HG02852 (cell line): ENCODE results near the gene JMY.

Experiments used
- ATAC-seq: cut with Tn5 transposase; IDR thresholded peaks from one replicate; pipeline ENCODE4 v1.9.1; 2021; ENCODE audit warnings: mild to moderate bottlenecking, moderate library complexity; ENCODE audit not compliant: unreplicated experiment

JMY gene, protein sequence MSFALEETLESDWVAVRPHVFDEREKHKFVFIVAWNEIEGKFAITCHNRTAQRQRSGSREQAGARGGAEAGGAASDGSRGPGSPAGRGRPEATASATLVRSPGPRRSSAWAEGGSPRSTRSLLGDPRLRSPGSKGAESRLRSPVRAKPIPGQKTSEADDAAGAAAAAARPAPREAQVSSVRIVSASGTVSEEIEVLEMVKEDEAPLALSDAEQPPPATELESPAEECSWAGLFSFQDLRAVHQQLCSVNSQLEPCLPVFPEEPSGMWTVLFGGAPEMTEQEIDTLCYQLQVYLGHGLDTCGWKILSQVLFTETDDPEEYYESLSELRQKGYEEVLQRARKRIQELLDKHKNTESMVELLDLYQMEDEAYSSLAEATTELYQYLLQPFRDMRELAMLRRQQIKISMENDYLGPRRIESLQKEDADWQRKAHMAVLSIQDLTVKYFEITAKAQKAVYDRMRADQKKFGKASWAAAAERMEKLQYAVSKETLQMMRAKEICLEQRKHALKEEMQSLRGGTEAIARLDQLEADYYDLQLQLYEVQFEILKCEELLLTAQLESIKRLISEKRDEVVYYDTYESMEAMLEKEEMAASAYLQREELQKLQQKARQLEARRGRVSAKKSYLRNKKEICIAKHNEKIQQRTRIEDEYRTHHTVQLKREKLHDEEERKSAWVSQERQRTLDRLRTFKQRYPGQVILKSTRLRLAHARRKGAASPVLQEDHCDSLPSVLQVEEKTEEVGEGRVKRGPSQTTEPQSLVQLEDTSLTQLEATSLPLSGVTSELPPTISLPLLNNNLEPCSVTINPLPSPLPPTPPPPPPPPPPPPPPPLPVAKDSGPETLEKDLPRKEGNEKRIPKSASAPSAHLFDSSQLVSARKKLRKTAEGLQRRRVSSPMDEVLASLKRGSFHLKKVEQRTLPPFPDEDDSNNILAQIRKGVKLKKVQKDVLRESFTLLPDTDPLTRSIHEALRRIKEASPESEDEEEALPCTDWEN

DNA sequence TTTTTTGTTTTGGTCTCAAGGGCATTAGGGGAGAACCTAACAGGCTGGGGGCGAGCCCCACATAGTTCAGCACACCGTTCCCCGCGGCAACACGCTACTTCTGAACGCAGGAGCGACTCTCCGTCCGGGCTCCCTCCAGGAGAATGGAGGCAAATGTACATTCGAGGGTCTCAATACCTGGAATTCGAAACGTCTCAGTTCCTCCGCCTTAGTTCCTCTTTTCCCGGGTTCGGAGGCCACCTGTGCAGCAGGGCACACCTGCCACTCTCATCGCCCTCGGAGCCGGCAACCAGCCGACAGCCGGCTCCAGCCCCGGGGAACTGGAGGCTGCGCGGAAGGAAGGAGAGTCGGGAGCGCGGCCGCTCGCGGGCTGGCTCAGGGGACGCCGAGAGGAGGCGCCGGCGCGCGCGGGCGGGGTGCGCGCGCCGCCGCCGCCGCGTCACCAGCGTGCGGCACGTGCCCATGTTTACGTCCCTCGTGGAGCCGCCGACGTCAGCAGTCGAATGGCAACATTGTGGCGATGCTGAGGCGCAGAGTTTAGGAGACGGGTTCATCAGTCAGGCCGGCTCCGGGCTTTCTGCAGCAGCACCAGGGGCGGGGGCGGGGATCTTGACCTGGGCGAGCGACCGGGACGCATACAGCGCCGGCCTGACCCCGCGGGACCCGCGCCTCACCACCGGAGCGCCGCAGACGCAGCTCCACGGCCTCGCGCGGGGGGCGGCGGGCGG lies at the start of gene JMY:
Gene JMY (plus strand): TSS at position 498 of the 728 bp plus-strand sequence. CDS start 520 bp downstream, outside the sequence.
- peak; percentile 65 for ATAC-seq

DNA sequence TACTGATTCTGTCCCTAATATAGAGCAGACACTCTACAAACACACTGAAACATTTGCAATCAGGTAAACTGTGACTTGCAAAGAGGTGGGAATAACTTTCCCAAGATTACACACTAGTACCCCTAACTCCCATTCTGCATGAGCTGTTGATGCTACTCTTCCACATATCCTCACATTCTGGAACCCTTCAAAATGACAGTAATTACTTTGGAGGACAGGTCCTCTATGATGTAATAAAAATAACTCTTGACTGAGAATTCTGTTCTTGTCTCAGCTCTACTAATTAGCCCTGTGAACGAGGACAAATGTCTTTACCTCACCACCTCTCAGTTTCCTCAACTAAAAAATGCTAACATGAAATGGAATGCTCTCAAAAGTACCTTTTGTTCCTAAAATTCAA lies 49.5 kb upstream of the JMY start:
- no peak for ATAC-seq

DNA sequence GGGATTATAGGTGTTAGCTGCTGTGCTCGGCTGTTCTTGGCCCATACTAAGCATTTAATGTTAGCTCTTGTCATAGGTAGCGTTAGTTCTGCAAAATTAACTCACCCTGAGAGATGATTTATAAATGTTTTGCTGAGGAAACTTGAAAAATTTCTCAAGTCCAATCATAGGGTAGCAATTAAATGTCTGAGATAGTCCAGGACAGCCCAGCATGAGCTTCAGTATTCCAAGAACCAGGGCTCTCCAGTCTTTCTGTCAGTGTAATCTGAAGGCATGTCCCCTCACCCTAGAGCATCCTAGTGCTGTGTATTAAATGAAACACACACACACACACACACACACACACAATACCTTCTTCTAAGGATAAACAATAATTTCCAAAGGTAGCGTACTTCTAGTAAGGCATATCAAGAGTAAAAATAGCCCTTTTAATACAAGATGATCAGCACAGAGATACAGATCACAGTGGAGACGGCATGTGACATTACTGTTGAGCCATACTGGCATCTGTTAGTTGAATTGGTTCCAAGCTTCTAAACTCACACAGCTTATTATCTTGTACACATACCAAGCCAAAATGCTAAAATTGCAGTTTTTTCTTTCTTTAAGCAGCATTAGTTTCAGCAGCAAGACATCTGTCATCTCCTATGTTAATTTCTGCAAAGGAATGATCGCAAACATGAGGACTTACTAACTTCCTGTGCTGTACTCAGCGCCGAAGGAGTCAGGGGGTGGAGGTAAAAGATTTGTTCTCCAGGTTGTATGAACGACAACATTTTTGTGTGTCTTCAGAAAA lies 46.3 kb upstream of the JMY start:
- ATAC-seq: no peak

DNA sequence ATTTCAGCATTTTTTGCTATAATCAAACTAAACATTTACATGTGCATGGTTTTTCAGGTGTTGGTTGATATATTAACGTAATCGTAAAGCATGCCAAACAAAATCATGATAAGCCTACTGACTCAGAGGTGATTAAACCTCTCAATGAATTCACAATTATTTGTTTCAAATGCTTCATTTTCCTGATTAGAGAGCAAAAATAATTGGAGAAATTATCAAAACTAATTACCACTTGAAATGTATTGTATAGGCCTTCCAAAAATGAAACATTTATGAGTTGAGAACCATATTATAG lies 45.7 kb upstream of the JMY start:
- ATAC-seq: no peak

DNA sequence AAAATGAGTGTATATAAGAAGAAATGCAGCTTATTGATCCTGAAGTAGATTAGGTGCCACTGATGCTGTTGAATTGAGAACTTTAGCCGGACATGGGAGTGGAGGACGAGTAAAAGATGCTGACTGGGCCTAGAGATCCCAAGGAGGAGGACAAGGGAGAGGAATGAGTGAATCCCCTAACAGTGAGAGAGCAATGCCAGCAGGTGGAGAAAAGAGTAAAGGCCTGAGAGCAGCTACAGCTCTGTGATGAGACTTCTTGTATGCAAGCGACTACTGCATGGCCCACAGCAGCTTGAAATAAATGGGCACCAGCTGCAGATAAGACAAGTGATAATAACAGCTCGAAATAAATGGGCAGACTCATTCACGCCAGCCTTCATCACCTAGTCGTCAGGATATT lies 44.5 kb upstream of the JMY start:
- no peak for ATAC-seq

DNA sequence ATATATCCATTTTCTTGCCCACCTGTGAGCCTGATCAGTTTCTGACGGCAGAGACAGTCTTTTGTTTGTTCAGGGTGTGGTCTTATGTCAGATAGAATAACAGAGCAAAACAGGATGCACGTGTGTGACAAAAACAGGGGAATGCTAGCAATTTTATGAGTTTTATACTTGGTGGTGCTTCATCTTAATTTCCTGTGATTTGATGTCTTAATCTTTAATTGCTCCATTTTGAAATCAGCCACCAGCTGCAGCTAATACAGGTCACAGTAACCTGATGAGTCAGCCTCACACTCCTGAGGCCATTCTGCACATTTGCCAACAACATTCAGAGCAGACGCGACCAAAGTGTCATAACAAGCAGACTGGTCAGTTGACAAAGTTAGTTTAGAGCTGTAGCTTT lies 42.3 kb upstream of the JMY start:
- no peak for ATAC-seq

DNA sequence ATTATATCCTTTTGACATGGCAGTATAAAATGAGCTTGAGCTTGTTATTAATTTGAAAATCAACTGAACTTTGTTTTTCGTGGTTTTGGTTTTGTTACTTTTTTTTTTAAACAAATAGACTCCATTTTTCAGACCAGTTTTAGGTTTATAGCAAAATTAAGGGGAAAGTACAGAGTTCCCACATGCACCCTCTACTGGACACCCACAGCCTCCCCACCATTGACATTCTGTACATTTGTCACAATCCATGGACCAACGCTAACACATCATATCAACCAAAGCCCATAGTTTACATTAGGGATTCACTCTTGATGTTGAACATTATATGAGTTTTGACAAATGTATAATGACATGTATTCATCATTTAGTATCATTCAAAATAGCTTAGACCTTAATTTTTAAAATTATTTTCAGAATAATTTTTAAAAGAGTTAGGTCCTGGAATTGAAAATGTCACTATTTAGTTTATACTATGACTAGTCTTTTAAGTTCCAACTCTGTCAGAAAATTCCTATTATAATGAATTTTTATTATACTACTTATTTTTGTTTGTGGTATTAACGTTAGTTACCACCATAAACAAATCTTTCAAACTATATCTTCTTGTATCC lies 35.3 kb upstream of the JMY start:
- ATAC-seq: no peak

DNA sequence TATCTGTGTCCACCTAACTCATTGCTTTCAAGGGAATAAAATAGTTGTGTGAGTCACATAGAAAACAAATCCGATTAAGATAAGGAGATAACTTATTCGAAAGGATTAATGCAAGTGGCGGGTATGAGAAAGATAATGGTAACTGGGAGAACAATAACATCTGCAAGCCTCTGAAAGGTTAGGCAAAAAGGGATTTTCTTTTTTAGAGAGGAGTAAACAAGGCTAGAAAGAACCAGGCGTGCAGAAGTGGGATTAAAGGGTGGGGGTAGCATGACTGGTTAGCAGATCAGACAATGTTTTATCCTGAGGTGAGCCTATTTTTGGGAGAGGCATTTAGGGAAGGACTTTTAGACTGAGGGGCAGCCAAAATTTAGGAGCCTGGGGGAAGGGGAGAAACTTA lies 34.7 kb upstream of the JMY start:
- ATAC-seq: no peak

DNA sequence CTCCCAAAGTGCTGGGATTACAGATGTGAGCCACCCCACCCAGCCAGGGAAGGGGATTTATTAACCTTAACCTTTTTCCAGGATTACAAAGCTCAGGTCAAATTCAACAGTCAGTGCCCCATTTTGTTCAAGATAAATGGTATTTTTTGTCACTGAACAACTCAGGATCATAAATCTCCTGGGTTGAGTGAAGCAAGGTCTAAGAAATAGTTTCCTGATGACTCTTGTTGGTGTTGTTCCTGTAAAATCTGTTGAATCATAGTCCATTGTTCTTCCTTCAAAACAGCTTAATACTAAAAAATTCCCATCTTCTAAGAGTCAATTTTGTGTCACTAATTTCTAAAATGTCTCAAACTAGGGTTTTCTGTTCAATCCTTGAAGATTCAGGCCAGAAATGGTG lies 33.9 kb upstream of the JMY start:
- ATAC-seq: no peak

DNA sequence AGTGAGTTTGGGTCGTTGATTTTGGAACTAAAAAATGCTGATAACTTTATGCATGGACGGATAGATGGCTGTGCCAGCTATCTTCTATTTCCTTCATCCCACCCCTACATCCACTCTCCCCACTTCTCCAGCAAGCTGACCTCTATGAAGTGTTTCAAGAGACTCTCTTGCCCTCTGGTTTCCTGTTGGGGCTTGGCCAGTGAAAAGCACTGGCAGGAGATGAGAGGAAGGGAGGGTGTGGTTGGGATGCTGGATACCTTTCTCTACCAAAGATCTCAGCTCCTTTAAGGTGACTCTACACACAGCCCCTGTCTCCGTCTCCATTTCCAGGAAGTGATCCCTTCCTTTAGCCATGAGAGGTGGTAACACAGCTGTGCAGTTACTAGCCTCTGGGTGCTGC lies 30.0 kb upstream of the JMY start:
- ATAC-seq: no peak

DNA sequence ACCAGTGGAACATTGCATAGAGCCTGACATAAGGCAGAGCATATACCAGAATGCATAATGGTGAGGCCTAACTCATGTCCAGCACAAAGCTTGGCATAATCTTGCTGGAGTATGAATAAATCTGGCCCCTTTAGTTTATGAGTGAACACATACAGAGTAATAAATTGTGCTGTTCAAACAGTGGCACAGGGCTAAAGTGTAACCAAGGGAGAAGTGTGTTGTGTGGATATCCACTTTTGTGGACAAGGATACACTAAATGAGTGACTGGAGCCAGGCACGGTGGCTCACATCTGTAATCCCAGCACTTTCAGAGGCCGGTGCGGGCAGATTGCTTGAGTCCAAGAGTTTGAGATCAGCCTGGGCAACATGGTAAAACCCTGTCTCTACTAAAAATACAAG lies 29.4 kb upstream of the JMY start:
- ATAC-seq: no peak

DNA sequence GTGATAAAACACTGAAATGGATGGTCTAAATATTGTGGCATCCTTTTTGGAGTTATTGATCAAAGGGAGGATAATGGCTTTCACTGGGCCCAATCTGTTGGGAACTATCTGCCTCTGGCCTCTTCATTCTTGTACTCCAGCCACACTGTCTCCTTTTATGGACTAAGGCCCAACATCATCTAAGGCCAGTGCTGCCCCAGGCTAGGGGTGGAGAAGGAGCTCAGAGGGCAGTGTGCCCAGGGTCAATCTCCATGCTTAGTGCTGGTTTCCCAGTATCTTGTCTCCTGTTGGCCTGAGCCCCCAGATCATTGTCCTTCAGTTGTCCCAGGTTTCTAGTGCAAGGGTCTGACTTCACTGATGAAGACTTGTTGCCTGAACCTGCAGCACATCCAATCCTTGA lies 26.4 kb upstream of the JMY start:
- ATAC-seq: no peak

DNA sequence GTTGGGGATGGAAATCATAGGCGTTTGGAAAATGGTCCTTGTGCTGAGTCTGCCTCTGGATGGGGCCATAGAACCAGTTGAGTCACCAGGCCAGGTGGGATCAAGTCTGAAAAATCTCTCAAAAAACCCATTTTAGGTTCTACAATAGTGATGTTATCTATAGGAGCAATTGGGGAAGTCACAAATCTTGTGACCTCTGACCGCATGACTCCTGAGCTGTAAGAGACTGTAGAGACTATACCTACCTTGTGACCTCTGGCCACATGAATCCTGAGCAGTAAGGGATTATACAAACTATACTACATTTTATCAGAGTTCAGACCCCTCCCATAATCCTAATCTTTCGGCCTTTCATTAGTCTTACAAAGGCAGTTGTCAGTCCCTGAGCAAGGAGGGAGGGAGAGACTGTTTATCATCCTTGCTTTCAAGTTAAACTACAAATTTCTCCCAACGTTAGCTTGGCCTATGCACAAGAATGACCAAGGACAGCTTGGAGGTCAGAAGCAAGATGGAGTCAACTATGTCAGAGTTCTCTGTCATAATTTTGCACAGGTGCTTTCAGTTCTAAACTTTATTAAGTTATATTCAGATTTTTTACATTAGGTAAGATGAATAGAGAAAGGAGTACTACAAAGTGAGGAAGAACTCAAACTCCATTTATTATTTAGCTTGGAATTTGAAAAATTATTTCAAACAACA lies 11.5 kb upstream of the JMY start:
- ATAC-seq: no peak

DNA sequence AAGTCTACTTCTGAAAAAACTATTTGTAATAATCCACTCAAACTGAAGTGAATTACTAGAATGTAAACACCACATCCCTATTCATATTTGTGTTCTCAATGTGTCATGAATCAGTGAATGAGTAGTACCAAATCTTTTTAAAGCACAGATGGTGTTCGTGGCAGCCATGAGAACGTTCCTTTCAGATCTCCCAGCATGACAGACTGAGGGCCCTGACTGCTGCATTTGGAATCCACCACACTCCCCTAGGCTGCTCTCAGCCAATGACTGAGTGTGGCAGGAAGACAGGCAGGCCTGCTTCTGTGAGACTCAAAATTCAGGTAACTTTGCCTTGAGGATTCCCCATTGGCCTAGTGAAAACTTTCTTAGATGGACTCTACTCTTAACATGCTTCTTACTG lies 10.9 kb upstream of the JMY start:
- ATAC-seq: no peak

DNA sequence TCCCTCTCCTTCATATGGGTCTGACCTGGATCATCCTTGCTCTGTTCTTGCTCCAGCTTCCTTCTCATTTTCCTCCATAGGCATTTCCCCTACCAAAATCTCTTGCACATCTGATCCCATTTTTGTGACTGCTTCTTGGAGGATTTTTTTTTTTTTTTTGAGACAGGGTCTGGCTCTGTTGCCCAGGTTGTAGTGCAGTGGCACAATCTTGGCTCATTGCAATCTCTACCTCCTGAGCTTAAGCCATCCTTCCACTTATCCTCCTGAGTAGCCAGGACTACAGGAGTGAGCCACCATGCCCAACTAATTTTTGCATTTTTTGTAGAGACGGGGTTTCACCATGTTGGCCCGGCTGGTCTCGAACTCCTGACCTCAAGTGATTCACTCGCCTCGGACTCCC lies 10.5 kb upstream of the JMY start:
- no peak for ATAC-seq

DNA sequence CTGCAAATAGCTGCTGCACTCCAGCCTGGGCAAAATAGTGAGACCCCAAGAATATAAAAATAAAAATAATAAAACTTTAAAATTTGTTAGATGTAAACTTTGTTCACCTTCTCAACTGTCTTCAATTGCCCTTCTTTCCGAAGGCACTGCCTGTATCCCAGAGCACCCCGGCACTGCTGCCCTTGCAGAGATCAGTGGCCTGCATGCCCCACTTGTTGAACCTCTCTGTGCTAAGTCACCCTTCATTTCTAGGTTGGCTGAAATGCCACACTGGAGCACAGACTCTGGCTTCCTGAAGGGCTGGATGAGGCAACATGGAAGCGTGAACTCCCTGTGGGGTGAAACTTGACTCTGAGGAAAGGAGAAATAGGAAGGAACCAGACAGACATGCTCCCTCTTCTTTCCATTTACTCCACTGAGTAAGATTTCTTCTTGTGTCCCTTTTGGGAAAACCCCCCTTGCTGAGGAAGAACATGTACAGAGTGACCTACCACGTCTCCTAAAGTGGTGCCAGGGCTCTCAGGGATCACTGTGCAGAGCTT lies 8.4 kb upstream of the JMY start:
- no peak for ATAC-seq

DNA sequence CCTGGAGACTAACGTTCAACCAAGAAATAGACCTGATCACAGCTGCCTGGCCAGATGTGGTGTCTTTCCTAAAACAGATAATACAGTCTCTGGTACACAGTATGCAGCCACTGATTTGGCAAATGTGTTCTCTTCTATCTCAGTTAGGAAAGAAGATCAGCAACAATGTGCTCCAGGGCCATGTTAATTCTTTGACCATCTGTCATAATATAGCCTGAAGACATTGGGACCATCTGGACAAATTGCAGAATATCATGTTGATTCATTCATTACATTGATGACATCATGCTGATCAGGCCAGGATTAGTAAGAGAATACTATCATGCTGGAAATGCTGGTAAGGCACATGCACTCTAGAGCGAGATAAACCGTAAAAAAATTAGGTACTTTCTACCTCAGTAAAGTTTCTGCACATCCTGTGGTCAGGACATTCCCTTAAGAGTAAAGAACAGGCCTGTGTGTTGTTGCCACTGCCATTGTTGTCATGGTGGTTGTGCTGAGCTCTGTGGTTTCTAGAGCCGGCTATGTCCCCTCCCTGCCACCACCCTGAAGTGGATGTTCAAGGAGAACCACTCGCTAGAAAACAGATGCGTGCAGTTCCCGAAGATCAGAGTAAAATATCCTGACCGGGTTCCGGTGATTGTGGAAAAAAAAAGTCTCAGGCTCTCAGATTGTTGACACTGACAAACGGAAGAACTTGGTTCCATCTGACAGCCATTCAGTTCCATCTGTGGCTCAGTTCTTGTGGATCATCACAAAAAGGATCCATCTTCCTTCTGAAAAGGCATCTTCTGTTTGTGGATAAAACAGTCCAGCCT lies 6.4 kb upstream of the JMY start:
- peak; percentile 89 for ATAC-seq

DNA sequence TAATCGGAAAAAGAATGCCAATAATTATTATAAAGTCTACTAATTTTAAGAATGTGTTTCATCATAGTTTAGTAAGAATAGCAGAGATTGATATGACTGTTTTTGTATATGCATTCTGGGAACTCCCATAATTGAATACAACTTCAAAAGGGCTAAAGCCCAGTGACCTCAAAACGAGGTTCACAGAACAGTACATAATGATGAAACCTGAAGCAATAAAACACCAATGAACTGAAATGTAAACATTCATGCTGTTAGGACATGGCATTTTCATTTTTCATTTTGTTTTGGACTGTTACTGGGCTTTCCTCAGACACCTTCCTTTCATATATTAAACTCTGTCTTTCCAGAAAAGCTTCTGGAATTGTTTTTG lies 684 bp upstream of the JMY start:
- no peak for ATAC-seq
